Stimulated activated CD8-positive, alpha-beta memory T cell treated with anti-CD3 and anti-CD28 coated beads, Interleukin-2, amount 100 ng/mL, for 48 hours (primary cell): ENCODE data around the gene DNMT1.

ENCODE experiments used
- DNase-seq, 2 donors: peaks; one replicate each; pipeline ENCODE4 v3.0.0-alpha.2; 2020; ENCODE audit warnings: low read depth in 2 of 2

DNMT1 gene

DNA sequence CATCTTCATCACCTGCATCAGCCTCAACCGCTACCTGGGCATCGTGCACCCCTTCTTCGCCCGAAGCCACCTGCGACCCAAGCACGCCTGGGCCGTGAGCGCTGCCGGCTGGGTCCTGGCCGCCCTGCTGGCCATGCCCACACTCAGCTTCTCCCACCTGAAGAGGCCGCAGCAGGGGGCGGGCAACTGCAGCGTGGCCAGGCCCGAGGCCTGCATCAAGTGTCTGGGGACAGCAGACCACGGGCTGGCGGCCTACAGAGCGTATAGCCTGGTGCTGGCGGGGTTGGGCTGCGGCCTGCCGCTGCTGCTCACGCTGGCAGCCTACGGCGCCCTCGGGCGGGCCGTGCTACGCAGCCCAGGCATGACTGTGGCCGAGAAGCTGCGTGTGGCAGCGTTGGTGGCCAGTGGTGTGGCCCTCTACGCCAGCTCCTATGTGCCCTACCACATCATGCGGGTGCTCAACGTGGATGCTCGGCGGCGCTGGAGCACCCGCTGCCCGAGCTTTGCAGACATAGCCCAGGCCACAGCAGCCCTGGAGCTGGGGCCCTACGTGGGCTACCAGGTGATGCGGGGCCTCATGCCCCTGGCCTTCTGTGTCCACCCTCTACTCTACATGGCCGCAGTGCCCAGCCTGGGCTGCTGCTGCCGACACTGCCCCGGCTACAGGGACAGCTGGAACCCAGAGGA, 80.6 kb downstream of the DNMT1 start:
- no peak for DNase-seq

DNA sequence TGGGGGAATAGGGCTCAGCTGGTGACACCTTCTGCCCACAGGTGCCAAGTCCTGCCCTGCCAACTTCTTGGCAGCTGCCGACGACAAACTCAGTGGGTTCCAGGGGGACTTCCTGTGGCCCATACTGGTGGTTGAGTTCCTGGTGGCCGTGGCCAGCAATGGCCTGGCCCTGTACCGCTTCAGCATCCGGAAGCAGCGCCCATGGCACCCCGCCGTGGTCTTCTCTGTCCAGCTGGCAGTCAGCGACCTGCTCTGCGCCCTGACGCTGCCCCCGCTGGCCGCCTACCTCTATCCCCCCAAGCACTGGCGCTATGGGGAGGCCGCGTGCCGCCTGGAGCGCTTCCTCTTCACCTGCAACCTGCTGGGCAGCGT, 81.2 kb downstream of the DNMT1 start:
- DNase-seq, result no peak

DNA sequence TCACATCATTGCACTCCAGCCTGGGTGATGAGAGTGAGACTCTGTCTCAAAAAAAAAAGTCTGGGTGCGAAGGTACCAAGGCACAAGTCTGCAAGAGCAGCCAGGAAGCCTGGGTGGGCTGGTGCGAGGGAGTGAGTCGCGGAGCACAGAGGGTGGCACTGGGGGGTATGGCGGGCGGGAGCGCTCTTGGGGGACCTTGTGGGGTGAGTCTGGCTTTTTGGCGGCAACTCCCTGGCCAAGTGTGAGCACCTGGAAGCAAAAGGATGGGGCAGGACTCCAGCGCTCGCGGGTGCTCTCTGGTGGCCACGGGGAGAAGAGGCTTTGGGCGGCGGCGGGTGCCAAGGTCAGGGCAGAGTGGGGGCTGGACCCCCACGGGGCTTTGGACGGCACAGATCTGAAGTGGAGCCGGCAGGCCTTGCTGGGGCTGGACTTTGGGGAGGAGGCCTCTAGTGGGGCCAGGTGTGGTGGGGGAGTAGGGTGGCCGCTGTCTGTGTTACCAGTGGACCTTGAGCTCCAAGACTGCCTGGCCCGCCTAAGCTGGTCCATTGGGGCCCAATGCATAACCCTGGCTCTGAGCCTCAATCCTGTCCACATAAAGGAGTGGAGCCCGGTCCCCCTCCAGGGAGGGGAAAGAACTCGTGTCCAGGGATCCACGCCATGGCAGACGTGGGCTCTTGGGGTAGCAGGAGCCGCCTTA, 81.7 kb downstream of the DNMT1 start:
- peak in 1 of 2 donors; percentile 60 for DNase-seq

DNA sequence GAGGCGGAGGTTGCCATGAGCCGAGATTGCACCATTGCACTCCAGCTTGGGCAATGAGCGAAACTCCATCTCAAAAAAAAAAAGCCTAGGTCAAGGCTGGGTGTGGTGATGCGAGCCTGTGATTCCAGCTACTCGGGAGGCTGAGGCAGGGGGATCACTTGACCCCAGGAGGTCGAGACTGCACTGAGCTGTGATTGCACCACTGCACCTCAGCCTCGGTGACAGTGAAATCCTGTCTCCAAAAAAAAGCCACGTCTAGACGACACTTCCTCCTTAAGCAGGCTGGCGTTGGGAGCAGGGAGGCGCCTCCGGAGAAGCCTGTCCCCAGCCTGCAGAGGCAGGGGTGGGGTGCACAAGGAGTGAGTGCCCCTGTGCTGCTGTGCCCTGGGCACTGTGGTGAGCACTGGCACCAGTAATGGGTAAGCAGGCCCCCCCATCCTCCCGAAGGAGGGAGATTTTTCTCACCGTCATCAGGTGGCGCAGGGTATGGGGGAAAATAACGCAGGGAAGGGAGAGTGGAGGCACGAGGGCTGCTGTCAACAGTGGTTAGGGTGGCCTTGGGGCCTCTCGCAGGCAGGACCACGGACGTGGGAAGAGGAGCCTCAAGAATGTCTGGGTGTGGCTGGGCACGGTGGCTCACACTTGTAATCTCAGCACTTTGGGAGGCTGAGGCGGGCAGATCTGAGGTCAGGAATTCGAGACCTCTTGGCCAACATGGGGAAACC, 82.6 kb downstream of the DNMT1 start:
- peak; percentile 60 to 73 for DNase-seq

DNA sequence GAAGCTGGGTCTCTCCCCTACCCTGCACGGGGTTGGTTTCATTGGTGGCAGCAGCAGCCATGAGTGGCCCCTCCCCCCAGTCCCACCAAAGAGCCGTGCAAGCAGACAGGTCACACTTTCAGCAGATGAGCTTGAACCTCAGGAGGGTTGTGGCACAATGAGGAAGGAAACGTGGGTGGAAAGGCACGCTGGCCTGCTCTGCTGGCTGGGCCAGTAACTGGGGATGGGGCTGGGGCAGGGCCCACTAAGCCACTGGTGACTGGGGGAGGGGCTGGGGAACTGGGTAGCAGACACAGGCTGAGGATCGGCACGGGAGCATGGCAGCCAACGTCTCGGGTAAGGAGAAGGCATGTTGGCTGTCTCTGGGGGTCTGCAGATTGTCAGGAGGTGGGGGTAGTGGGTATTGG, 83.3 kb downstream of the DNMT1 start, which contains the start of gene P2RY11:
Gene P2RY11 (plus strand): TSS at position 289 of the 407 bp plus-strand sequence. CDS start 29 bp downstream, at position 318.
- peak in 1 of 2 donors; percentile 57 for DNase-seq

DNA sequence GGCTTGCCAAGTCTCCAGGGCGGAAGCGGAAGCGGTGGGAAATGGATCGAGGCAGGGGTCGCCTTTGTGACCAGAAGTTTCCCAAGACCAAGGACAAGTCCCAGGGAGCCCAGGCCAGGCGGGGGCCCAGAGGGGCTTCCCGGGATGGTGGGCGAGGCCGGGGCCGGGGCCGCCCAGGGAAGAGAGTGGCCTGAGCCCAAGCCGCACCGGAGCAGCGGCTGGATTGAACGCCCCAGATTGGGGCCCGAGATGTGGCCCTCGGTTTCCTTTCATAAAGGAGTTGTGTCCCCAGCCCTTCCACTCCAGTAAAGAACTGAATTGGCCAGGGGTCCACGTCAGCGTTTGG, 83.8 kb downstream of the DNMT1 start:
- DNase-seq, result no peak

DNA sequence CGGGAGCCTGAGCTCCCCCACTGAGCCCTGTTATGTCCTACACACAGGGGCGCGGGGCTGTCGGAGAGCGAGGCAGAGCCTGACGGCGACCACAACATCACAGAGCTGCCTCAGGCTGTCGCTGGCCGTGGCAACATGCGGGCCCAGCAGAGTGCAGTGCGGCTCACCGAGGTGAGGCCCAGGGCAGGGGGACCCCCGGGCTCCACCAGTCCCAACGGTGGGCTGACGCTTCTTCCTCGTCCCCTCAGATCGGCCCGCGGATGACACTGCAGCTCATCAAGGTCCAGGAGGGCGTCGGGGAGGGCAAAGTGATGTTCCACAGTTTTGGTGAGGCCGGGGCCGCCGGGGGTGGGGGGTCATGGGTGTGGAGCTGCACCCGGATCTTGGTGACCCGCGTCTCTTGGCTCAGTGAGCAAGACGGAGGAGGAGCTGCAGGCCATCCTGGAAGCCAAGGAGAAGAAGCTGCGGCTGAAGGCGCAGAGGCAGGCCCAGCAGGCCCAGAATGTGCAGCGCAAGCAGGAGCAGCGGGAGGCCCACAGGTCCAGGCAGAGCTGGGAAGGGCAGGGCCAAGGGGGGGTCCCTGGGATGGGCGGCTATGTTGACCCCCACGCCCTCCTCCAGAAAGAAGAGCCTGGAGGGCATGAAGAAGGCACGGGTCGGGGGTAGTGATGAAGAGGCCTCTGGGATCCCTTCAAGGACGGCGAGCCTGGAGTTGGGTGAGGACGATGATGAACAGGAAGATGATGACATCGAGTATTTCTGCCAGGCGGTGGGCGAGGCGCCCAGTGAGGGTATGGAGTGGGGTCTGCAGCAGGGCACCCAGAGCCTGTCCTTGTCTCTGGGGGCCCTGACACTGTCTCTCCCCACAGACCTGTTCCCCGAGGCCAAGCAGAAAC, 84.4 kb downstream of the DNMT1 start:
- DNase-seq, result no peak

DNA sequence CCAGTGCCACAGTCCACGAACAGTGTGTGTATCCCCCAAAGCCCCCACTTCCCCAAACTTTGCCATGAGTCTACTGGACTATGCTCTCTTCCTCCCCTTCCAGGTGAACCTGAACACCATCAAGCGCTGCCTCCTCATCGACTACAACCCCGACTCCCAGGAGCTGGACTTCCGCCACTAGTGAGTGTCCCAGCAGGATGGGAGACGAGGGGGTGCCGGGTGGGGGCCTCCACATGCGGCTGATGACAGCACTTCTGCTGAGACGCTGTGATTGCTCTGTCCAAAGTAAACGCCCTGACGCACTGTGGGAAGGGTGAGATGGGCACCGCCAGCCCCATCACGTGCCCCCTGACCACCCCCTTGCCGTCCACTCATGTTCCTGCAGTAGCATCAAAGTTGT, 85.2 kb downstream of the DNMT1 start:
- DNase-seq, result no peak

DNA sequence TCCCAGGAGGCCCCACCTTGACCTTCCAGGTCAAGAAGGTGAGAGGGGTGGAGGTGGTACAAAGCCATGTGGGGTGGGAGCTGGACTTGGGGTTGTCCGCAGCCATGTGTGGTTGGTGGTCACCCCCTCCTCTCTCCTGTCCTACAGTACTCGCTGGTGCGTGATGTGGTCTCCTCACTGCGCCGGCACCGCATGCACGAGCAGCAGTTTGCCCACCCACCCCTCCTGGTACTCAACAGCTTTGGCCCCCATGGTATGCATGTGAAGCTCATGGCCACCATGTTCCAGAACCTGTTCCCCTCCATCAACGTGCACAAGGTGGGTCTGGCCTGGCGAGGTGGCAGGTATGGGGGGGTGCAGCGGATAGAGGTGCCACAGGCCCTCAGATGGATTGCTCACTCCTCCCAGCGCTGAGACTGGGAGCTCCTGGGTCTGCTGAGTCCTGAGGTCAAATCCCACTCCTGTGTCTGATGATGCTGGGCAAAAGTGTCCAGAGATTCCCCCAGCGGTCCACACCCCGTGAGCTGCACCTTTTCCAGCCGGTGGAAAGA, 86.9 kb downstream of the DNMT1 start:
- no peak for DNase-seq

DNA sequence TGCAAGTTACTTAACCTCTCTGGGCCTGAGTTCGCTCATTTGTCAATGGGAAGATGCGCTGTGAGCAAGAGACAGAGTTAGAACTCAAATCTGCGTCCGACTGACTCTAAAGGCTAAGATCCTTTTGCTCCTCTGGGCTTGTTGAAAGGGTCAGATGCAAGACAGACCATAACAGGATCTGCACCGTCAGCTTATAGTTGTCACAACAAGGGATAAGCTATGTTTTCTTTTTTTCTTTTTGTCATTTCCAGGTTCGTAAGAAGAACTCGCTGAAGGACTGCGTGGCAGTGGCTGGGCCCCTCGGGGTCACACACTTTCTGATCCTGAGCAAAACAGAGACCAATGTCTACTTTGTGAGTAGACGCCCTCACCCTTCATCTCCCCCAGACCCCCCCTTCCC, 87.5 kb downstream of the DNMT1 start:
- no peak for DNase-seq

DNA sequence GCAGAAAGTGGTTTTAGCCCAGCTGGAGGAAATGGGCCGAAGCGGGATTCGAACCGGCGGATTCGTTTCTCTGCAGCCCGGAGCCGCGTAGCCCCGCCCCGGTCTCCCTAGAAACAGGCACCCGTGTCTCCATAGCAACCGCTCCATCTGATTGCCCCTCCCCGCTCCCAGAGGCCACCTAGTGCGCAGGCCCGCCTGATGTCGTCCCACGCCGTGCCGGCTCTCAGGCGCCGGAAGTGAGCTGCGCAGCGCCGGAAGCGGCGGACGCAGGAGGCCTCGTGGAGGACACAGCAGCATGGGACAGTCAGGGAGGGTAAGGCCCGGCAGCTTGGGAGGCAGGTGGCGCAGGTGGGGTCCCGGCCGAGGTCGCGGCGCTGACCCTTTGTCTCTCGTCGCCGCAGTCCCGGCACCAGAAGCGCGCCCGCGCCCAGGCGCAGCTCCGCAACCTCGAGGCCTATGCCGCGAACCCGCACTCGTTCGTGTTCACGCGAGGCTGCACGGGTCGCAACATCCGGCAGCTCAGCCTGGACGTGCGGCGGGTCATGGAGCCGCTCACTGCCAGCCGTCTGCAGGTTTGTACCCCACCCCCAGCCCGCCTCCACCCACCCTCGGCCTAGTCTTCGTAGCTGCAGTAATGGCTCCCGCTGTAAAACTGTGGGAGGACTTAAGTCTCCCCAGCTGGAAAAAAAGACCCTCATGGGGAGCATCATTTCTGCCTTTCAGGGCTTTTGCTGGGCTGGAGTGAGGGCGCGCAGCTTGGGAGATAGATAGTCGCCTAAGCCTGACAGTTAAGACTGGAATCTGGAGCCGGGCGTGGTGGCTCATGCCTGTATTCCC, 88.4 kb downstream of the DNMT1 start, which contains the start of gene PPAN:
Gene PPAN (plus strand): TSS at position 263 of the 837 bp plus-strand sequence. CDS start 33 bp downstream, at position 296.
- peak; percentile 95 for DNase-seq

DNA sequence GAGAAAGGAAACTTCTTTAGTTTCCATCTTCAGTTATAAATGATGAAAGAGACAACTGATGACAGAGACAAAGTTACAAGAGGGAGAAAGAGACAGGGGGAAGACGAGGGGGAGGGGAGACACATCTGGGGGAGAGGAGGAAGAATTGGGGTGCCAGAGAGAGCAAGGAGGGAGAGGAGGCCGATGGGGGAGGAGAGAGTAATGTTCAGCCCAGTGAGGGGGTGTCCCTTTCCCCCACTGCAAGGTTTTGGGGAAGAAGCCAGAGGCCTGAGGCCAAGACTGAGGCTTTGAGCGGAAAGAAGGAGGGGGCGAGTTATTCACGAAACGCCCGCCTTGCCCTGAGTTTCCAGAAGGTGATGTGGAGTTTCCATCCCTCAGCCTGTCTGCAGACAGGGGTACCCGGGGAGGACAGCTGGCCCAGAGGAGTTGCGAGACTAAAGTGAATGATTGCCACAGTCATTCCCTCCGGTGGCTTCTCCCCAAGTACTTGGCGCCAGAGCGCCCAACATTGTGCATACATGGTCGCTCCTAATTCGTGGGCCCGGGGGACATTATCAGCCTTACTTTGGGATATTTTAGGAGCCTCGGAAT, 89.1 kb downstream of the DNMT1 start:
- peak; percentile 73 to 75 for DNase-seq

DNA sequence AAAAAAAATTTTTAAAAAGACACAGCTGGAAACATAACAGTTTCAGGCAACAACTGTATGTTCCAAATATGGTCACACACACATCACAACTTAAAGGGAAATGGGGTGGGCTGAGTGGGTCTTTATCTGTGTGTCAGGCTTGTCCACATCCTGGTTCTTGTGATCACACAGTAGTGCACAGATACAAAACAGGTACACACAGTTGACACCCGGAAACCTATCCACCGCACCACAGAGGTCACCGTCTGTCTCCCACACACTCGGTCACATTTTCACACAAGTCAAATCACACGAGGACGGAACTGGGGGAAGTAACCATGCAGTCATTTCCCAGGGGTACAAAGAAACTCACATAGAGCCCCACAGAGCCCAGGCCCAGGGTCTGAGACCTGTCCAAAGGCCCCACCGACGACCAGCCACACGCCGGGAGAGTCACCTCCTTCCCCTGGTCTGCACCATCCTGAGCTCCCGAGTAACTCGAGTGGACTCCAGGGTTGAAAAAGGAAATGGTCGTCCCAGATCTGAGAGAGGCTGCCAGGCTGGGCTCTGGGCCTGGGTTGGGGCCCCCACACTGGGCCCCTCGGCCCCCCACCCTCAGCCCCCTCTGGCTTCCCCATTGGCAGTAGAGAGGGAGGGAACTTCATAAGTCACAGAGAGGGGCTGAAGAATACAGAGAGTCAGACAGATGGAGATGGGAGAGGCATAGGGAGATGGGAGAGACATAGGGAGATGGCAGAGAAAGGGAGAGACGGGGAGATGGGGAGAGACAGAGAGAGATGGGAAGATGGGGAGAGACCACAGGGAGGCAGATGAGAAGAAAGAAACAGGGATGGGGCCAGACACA, 89.9 kb downstream of the DNMT1 start:
- peak in 1 of 2 donors; percentile 65 for DNase-seq

DNA sequence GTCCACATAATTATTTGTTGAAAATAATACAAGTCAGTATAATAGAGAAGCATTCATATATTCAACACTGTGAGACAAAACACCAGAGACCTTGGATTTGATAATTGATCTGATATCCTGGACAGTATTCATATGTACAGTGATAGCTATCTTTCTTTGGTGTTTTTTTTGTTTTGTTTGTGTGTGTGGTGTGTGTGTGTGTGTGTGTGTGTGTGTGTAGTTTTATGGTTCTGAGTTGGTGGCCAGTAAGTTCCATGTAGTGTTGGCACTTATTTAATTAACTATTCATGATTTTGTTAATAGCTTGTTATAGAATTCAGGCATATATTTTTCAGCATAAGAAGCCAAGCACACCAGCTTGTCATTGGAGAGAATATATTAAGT, 90.6 kb downstream of the DNMT1 start:
- DNase-seq, result no peak

DNA sequence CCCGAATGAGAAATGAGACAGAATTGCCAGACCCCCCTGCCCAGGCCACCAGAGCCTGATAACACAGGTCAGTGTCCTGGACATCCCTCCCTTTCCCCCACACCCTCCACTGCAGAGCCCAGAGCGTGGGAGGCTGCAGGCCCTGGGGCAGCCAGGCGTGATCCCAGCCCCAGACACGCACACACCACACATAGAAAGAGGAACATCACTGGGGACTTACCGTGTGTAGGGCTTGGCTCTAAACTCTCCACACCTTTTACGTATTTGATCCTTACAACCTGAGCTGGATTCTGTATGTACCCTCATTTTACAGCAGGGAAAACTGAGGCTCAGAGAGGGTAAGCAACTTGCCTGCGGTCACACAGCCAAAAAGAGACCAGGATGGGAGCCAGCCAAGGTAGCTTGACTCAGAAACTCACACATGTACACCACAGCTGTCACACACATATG, 91.9 kb downstream of the DNMT1 start:
- DNase-seq, result no peak

DNA sequence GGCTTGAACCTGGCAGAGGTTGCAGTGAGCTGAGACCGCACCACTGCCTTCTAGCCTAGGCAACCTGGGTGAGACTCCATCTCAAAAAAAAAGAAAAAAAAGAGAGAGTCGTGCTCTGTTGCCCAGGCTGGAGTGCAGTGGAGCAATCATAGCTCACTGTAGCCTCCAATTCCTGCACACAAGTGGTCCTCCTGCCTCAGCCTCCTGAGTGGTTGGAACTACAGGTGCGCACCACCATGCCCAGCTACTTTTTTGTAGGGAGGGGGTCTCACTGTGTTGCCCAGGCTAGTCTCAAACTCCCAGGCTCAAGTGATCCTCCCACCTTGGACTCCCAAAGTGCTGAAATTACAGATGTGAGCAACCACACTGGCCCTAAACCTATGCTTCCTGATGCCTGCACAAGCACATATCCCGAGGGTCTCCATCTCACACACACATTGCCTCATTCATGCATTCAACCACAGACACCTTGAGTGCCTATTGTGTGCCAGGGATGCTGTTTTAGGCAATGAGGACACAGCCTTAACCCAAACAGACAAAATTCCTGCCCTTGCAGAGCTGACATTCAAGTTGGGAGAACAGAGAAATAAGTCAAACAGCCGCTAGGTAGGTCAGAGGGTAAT, 94.5 kb downstream of the DNMT1 start:
- no peak for DNase-seq

DNA sequence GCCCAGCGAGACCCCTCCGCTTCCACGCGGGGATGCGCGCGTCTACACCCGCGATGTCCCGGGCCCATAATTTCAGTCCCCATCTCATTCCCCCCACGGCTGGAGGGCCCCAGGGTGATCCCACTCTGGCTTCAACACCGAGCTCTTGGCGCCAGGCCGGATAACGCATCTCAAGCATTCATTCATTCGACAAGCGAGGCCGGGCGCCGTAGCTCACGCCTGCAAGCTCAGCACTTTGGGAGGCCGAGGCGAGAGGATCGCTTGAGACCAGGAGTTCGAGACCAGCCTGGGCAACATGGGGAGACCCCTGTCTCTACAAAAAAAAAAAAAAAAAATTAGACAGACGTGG, 98.2 kb downstream of the DNMT1 start:
- DNase-seq, result no peak

DNA sequence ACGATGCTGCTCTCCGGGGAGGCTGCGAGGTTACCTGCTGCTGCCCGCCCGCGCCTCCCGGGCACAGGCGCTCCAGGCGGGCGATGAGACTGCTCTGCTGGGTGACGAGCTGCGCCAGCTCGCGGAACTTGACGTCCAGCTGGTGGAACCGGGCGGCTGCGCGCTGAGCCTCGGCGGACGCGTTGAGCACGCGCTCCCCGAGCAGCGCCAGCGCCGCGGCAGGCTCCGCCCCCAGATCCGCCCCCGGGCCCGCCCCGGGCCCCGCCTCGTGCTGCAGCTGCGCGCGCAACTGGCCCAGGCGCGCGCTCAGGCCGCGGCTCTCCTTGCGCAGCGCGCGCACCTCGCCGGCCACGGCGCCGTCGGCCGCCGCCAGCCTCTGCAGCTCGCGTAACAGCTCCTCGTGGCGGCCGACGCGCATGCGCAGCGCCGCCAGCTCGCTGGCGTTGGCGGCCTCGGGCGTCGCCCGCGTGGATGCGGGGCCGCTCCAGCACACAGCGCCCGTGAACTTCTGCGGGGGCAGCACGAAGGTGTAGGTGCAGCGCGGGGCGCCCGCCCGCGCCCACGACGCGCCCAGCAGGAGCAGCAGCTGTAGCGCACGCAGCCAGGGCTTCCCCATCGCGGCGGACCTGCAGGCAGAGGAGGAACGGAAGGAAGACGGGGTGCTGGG, 98.7 kb downstream of the DNMT1 start:
- DNase-seq, result peak; percentile 83 to 85
